Prostate gland (tissue), 2 donors: Measurements from ENCODE around the gene PGGHG.
"Not testable (repeated sequence)": the region's sequence is repeated elsewhere in the genome, so short reads cannot be mapped to it uniquely, and the experiment has no call there.

Experiments used
- POLR2A ChIP-seq: fragments of 450-650 bp; IDR thresholded peaks from one replicate; pipeline ENCODE4 v1.6.1; 2016; ENCODE audit warnings: antibody characterized with exemption, mild to moderate bottlenecking
- TF ChIP-seq, protein P1 (sequence below), 4 experiments: fragments of 200-600 bp in 2 of 4; fragments of 450-650 bp in 2 of 4; sonication (generic) in 2 of 4; IDR thresholded peaks; 1 replicate in 3 of 4; 2 replicates in 1 of 4; pipeline ENCODE4 v1.5.1; 2016 to 2019; ENCODE audit warnings: antibody characterized with exemption in 4 of 4, mild to moderate bottlenecking in 2 of 4, moderate library complexity in 2 of 4

DNA sequence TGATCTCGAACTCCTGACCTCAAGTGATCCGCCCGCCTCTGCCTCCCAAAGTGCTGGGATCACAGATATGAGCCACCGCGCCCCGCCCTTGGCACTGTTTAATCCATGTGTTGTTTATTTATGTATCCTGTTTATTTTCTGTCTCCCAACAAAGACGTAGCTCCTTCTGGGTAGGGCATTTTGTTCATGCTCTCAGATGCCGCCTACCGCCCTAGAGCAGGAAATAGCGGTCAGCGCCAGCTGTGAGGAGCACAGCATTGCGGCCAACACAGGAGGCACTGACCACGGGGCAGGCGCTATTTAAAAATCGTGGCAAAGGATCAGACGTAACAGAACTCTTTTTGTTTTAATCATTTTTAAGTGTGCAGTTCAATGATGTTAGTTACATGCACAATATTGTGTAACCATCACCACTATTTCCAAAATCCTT lies 20.2 kb upstream of the PGGHG start:
- TF ChIP-seq, protein P1, sequence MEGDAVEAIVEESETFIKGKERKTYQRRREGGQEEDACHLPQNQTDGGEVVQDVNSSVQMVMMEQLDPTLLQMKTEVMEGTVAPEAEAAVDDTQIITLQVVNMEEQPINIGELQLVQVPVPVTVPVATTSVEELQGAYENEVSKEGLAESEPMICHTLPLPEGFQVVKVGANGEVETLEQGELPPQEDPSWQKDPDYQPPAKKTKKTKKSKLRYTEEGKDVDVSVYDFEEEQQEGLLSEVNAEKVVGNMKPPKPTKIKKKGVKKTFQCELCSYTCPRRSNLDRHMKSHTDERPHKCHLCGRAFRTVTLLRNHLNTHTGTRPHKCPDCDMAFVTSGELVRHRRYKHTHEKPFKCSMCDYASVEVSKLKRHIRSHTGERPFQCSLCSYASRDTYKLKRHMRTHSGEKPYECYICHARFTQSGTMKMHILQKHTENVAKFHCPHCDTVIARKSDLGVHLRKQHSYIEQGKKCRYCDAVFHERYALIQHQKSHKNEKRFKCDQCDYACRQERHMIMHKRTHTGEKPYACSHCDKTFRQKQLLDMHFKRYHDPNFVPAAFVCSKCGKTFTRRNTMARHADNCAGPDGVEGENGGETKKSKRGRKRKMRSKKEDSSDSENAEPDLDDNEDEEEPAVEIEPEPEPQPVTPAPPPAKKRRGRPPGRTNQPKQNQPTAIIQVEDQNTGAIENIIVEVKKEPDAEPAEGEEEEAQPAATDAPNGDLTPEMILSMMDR (IDR thresholded peaks at IDR 0.05), result not testable (repeated sequence)
- TF ChIP-seq POLR2A, result not testable (repeated sequence)
